Lower lobe of right lung (tissue), 2 donors: ENCODE results near the gene TLCD3B. TPM values are rescaled to one million over a fixed set of nuclear protein-coding genes. Genes with fewer than 3 reads are reported as not detected.

Experiments
- ATAC-seq, 2 donors: fragments of 200-7000 bp; cut with Tn5 transposase; one replicate each; pipeline ENCODE4 v1.9.1; 2020 to 2022; ENCODE audit warnings: mild to moderate bottlenecking in 2 of 2, moderate library complexity in 2 of 2
- DNase-seq: peaks from one replicate; pipeline ENCODE4 v3.0.0-alpha.2; 2020
- H3K27ac ChIP-seq: fragments of 200-600 bp; one replicate; pipeline ENCODE4 v1.8.0; 2022
- H3K27me3 ChIP-seq: fragments of 200-600 bp; one replicate; pipeline ENCODE4 v1.8.0; 2022; ENCODE audit warnings: low read depth
- H3K36me3 ChIP-seq: fragments of 200-600 bp; one replicate; pipeline ENCODE4 v1.8.0; 2022; ENCODE audit warnings: mild to moderate bottlenecking
- H3K4me1 ChIP-seq: fragments of 200-600 bp; one replicate; pipeline ENCODE4 v1.8.0; 2022
- H3K4me3 ChIP-seq: fragments of 200-600 bp; one replicate; pipeline ENCODE4 v1.8.0; 2022; ENCODE audit warnings: mild to moderate bottlenecking
- H3K9me3 ChIP-seq: fragments of 200-600 bp; one replicate; pipeline ENCODE4 v1.8.0; 2022
- intact Hi-C: fragments of 100-400 bp; cut with DNase I; formaldehyde crosslinking; loops from one replicate; pipeline ENCODE4 v1.11.0; 2022
- total RNA-seq: library from RNA; stranded (reverse); fragmentation: NEBNext Ultra II Directional; extraction: Animal tissue kit (Norgen Biotek cat#: 25700); gene quantifications from one replicate; pipeline ENCODE4 v1.2.1, GENCODE V29; 2021
- TF ChIP-seq, protein P1 (sequence below): fragments of 200-600 bp; IDR thresholded peaks from one replicate; pipeline ENCODE4 v1.8.0; 2022; ENCODE audit warnings: antibody characterized with exemption, mild to moderate bottlenecking
- donor health status: DM: no; HTN: yes; CAD: no; lungs with severe emphysema.

The TLCD3B gene
- total RNA-seq, 1 donor from 2014 or later: not detected

DNA sequence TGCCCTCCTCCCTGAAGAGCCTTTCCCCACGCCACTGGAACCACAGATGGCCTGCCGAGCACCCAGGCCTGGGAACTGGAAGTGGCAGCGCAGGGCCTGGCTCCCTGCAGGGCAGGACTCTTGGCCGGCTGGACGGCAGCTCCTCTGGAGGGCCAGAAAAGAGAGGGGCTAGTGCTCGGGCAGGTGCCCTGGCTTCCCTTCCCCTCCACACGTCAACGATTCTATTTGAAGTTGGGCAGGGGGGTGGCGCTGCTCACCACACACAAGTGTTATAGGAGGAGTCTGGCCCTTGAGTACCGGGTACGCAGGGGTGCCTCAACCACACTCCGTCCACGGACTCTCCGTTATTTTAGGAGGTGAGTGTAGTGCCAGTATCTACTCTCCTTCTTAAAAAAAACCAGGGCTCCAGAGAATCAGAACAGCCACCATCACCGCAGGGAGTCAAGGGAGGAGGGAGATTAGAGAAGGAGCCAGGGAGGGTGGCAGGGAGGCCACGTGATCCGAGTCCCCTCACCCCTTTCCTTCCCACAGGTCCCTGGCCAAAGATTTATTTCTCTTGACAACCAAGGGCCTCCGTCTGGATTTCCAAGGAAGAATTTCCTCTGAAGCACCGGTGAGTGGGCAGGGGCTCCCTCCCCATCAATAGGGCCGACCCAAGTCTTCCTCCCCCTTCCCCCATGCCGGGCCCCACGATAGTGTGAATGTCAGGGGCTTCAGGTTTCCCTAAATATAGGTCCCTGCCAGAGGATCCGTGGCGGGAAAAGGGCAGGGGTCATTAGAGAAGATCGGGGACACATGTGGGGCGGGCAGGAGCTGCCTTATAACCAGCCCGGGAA, 33.0 kb upstream of the TLCD3B start:
- ATAC-seq (peak; percentile 58 to 59), DNase-seq (peak; percentile 86)
- peak overlapping the region; percentile 99 for H3K27ac ChIP-seq
- TF ChIP-seq, protein P1, sequence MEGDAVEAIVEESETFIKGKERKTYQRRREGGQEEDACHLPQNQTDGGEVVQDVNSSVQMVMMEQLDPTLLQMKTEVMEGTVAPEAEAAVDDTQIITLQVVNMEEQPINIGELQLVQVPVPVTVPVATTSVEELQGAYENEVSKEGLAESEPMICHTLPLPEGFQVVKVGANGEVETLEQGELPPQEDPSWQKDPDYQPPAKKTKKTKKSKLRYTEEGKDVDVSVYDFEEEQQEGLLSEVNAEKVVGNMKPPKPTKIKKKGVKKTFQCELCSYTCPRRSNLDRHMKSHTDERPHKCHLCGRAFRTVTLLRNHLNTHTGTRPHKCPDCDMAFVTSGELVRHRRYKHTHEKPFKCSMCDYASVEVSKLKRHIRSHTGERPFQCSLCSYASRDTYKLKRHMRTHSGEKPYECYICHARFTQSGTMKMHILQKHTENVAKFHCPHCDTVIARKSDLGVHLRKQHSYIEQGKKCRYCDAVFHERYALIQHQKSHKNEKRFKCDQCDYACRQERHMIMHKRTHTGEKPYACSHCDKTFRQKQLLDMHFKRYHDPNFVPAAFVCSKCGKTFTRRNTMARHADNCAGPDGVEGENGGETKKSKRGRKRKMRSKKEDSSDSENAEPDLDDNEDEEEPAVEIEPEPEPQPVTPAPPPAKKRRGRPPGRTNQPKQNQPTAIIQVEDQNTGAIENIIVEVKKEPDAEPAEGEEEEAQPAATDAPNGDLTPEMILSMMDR: peak; percentile 33
- intact Hi-C loops: no loop called here
- H3K36me3 ChIP-seq: peaks cover 22% of the 10 kb centered on the region
- H3K4me3 ChIP-seq: peak overlapping the region; percentile 95
- no peaks in the 10 kb centered on the region for H3K9me3 ChIP-seq
- H3K27me3 ChIP-seq: no peaks in the 10 kb centered on the region
- H3K4me1 ChIP-seq: peaks cover 37% of the 10 kb centered on the region

DNA sequence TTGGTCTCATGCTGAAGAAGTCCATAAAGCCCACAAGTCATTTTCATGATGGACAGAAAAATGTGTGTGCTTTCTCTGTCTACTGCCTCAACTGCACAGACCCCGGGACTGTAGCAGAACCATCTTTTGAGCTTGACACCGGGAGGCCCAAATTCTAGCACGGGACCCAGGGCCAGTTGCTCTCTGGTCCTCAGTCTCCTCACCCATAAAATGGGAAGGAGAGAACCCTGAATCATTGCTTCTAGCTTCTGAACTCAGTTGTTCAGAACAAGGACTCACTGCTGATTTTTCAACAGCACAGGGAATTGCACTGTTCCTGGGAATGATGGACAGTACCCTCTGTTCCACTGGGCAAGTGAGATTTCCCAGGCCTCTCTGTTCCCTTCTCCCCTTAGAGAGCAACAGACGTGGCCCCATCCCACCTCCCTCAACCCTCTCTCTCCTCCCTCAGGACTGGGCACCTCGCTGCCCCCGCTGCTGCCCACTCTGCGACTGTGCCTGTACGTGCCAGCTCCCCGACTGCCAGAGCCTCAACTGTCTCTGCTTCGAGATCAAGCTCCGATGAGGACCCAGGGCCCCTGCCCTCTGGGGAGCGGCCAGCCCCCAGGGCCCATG, 32.3 kb upstream of the TLCD3B start:
- DNase-seq: no peak

DNA sequence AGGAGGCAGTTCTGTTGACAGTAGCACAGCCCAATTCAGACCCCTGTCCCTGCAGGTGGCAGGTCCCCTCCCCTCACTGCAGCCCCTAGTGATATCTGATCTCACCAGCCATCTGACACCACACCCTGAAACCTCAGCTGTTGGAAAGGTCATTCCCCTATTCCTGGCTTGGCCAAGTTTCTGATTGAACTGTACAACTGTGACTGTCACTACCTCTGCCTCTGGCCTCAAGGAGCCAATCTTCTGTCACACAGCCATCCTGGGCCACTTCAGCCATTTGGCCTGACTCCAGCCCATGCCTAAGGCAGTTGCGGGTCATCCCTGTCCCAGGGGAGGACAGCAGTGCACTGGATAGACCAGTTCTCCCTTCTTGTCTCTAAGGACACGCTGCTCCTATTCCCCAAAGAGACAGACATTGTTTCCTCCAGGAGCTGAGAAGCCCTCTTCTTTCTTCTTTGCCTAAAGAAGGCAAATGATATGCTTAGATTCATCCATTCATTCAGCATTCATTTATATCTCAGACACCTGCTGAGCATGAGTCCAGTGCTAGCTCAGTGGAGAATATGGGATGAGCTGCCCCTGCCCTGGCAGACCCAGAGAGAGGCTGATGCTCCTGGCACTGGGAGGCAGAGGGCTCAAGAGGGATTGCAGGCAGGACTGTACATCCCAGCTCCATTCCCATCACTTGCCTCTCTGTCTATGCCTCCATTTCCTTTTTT, 29.9 kb upstream of the TLCD3B start:
- no peak for ATAC-seq
- DNase-seq: no peak
- no peaks in the 10 kb centered on the region for H3K27me3 ChIP-seq
- H3K4me3 ChIP-seq: no peak overlapping the region
- TF ChIP-seq, protein P1: no peak
- H3K27ac ChIP-seq: no peak overlapping the region
- intact Hi-C loops: no loop called here
- peaks cover 11% of the 10 kb centered on the region for H3K4me1 ChIP-seq
- no peaks in the 10 kb centered on the region for H3K9me3 ChIP-seq
- no peaks in the 10 kb centered on the region for H3K36me3 ChIP-seq

More for the DNA sequence above, 32.3 kb upstream of the TLCD3B start:
- no peak for ATAC-seq
- Histone ChIP-seq H3K9me3 (no peaks in the 10 kb centered on the region), H3K4me1 (peaks cover 30% of the 10 kb centered on the region), H3K27ac (peak overlapping the region; percentile 99), H3K36me3 (peaks cover 14% of the 10 kb centered on the region), H3K27me3 (no peaks in the 10 kb centered on the region), H3K4me3 (peak overlapping the region; percentile 95)
- intact Hi-C loops: no loop called here
- TF ChIP-seq, protein P1: no peak

DNA sequence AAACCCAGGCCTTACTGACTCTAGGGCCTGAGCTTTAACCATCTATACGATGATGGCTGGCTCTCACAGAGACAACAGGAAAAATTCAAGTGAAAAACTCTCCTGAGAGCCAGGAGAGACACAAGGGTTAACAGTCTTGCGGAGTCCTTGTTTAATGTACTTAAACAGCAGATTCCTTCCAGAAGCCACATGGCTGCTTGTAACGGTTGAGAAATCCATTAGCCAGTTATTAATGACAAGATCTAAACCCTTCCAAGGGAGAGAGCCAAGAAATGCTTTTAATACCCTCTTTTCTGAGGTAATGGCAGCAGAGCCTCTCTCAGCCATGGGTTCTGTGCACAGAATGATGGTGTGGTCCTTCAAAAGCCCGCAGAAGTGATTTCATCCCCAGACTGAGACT, 29.3 kb upstream of the TLCD3B start:
- TF ChIP-seq, protein P1: no peak
- Histone ChIP-seq H3K27me3 (no peaks in the 10 kb centered on the region), H3K27ac (no peak overlapping the region), H3K36me3 (no peaks in the 10 kb centered on the region), H3K4me1 (peaks cover 11% of the 10 kb centered on the region), H3K9me3 (no peaks in the 10 kb centered on the region), H3K4me3 (no peak overlapping the region)
- intact Hi-C loops: no loop called here
- no peak for DNase-seq
- ATAC-seq: no peak

DNA sequence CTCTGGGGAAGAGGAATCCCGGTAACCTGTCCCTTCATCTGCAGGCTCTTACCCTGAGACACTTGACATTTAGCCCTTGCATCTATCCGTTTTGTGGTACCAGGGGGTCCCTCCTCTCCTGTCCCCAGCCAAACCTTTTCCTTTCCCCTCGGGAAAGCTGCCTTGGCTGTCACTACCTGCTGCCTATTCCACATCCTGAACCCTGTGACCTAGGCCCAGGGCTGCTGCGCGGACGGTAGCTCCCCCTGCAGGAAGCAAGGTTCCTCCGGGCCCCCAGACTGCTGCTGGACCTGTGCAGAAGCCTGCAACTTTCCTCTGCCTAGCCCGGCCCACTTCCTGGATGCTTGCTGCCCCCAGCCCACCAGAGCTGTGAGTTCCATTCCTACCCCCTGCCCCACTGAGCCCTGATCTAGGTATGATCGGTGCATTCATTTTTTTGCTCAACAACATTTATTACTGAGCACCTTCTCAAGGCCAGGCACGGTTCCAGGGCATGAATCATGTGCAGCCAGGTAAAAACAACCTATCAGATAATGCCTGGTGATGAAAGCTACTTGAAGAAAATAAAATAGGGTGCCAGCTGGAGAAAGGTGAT, 24.0 kb upstream of the TLCD3B start:
- H3K36me3 ChIP-seq: no peaks in the 10 kb centered on the region
- TF ChIP-seq, protein P1: peak; percentile 43
- ATAC-seq (peak; percentile 25 to 58), DNase-seq (peak; percentile 56)
- intact Hi-C loops: no loop called here
- H3K27me3 ChIP-seq: no peaks in the 10 kb centered on the region
- H3K4me1 ChIP-seq: peaks cover 15% of the 10 kb centered on the region
- no peak overlapping the region for H3K27ac ChIP-seq
- no peak overlapping the region for H3K4me3 ChIP-seq
- H3K9me3 ChIP-seq: no peaks in the 10 kb centered on the region
